KOPT-K1 (cell line): ENCODE data around the gene SH2D7.
A peak's percentile ranks its signal among the peaks of the same experiment; 100 is the strongest.

Experiments used
- H3K27ac ChIP-seq: fragments of 200-600 bp; sonication (generic); 2 replicates; pipeline ENCODE4 v1.5.1; 2016; ENCODE audit warnings: antibody characterized with exemption, mild to moderate bottlenecking, low read depth, low read length; ENCODE audit not compliant: poor library complexity, severe bottlenecking
- H3K36me3 ChIP-seq: fragments of 200-600 bp; sonication (generic); 2 replicates; pipeline ENCODE4 v1.5.1; 2017; ENCODE audit warnings: antibody characterized with exemption, mild to moderate bottlenecking, low read length, moderate library complexity; ENCODE audit not compliant: insufficient read depth
- H3K9me3 ChIP-seq: fragments of 200-600 bp; sonication (generic); 2 replicates; pipeline ENCODE4 v1.5.1; 2017; ENCODE audit warnings: antibody characterized with exemption, low read length, mild to moderate bottlenecking; ENCODE audit not compliant: insufficient read depth, poor library complexity, severe bottlenecking

The SH2D7 gene

DNA sequence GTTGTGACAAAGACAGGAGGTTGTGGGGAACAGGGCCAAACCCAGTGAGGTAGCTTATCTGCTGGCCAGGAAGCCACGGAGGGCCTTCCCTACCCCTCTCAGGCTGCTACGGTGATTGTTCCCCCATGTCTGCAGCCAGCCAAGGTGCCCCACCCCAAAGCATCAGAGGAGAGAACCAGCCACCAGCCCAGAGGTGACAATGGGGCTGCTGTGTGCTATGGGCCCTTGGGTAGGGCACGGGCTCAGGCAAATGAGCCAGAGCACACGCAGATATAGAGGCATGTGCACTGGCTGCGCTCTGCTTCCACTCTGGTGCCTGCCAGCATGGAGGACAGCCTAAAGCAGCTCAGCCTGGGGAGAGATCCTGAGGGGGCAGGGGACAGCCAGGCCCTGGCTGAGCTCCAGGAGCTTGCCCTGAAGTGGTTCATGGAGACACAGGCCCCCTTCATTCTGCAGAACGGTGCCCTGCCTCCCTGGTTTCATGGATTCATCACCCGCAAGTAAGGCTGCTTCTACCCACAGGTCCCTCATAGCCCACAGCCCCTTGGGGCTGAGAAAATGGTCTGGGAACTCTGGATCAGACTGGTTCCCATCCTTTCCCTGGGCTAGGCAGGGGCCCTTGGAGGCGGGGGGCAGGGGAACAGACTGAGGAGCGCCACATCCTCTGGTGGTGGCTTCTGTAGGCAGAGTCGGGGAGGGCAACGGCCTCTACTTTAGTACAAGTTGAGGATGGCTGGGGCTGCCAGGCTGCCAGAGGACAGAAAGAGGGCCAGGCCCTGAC is at the start of gene SH2D7:
SH2D7 (plus strand) TSS at position 301 of the 781 bp plus-strand sequence; CDS start at position 325, 24 bp downstream.
- Histone ChIP-seq H3K9me3 (no peaks in the 10 kb centered on the region), H3K27ac (peak within 1 kb of the TSS; percentile 68), H3K36me3 (no peaks in the 10 kb centered on the region)

DNA sequence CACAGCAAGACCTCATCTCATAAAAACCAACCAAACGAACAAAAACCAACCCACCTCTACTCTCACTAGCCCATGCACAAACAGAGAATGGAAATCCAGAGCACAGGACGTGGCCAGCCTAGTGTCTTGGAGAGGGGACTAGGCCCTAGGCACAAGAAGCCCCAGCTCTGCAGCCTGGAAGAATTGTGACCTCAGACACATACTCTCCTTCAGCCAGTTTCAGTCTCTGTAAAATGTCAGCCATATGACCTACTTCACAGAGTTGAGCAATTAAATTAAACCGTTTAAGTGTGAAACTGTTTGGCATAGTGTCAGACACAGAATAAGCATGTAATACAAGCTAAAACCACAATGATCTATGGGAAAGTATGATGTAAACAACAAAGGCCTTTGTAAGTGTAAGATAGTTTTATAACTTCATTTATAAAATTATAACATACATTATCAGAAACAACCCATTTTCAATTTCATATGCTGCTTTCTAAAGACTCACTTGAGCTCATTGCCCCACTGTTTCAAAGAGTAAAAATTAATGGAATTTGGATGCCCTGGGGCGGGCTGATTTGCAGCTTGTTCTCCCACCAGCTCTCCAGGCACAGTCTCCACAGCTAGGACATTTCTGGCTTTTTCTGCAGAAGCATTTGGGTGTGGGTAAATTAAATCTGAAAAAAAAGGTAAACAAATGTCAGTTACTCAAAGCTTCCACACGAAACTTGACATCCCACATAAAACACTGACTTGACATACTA is 47.8 kb upstream of the SH2D7 start:
- Histone ChIP-seq H3K27ac (peak overlapping the region; percentile 53), H3K9me3 (no peaks in the 10 kb centered on the region), H3K36me3 (peaks cover 33% of the 10 kb centered on the region)

DNA sequence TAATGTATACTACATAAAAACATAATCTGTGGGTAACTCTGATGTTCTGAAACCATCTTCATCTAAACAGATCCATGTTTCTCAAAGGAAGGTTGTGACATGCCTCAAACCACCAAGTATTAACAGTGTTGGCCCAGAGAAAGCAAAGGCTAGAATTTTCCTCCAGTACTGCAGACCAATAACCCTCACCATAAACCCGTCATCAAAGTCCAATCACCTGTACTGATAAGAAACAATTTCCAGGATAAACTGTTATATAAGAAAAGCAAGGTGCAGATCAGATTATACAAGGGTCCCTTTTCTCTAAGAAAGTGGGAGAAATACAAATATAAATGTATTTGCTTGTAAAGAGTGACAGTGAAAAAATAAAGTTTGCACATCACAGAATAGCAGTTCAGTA is 47.2 kb upstream of the SH2D7 start:
- peaks cover 27% of the 10 kb centered on the region for H3K36me3 ChIP-seq
- H3K27ac ChIP-seq, result peak overlapping the region; percentile 53
- no peaks in the 10 kb centered on the region for H3K9me3 ChIP-seq

DNA sequence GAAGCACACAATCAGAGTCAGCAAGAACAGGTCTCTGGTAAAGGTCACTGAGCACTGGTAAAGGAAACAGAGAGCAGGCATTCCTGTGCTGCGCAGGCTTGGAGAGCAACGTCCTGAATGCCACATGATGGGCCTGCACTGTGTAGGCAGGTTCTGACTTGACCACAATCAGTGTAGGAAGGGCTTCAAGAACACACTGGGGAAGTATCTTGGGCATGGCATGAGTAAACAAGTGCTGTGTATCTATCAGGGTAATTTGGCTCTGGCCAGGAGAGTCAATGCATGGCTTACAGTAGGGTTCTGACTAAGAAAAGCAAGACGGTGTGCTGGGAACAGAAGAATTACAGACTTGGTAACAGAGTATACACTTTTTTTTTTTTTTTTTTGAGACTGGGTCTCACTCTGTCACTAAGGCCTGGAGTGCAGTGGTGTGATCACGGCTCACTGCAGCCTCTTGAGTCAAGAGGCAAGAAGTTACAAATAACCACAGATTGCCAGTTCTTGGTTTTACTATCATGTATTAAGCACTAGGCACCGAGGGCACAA is 45.5 kb upstream of the SH2D7 start:
- Histone ChIP-seq H3K9me3 (no peaks in the 10 kb centered on the region), H3K27ac (peak overlapping the region; percentile 90), H3K36me3 (peaks cover 25% of the 10 kb centered on the region)

DNA sequence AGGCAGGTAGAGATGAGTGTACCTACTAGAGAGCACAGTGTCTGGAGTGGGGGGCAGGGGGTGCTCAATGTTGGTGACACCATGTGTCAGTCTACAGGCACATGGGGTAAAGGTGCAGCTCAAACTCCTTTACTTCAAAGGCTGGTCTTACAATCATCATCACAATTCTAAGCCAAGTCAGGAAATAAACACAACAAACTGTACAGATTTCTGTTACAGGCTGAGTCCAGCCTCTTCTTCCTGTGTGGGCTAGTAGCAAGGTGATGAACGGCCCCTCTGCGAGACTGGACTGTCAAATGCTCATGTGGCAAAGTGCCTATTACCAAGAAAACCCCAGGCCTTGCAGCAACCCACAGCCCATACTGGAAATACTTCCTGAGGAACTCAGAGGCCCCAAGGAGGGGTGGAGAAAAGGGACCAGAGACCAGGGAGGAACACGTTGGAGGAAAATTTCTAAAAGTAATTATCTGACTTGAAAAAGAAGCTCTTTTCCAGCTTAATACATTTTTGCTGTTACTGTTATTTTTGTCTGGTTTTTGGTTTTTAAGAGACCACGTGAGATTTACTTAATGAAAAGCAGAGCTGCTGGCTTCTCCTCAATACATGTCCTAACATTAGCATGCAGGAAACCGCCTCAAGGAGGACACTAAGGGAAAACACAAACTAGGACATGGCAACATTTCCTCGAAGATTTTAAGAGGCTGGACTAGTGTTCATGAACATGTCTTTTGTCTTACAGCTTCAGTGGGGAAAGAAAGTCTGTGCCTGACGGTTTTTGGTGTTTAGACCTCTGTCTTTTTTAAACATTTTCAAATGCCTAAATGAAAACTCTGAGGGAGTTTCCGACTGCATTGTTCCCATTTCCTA is 44.4 kb upstream of the SH2D7 start:
- peaks cover 20% of the 10 kb centered on the region for H3K36me3 ChIP-seq
- H3K9me3 ChIP-seq, result no peaks in the 10 kb centered on the region
- peak overlapping the region; percentile 90 for H3K27ac ChIP-seq

DNA sequence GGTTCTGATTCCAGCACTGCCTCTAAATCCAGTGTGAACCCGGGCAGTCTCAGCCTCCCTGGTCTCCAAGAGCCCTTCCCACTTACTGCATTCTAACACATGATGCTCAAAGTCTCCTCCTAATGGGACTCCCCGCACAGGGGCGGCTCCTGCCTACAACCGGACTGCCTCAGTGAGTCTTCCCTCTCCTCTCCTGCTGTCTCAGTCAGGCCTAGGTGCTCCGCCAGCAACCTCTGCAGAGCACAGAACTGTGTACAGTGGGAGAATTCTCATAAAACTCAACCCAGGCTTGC is 43.8 kb upstream of the SH2D7 start:
- Histone ChIP-seq H3K36me3 (peaks cover 20% of the 10 kb centered on the region), H3K27ac (peak overlapping the region; percentile 90), H3K9me3 (no peaks in the 10 kb centered on the region)

DNA sequence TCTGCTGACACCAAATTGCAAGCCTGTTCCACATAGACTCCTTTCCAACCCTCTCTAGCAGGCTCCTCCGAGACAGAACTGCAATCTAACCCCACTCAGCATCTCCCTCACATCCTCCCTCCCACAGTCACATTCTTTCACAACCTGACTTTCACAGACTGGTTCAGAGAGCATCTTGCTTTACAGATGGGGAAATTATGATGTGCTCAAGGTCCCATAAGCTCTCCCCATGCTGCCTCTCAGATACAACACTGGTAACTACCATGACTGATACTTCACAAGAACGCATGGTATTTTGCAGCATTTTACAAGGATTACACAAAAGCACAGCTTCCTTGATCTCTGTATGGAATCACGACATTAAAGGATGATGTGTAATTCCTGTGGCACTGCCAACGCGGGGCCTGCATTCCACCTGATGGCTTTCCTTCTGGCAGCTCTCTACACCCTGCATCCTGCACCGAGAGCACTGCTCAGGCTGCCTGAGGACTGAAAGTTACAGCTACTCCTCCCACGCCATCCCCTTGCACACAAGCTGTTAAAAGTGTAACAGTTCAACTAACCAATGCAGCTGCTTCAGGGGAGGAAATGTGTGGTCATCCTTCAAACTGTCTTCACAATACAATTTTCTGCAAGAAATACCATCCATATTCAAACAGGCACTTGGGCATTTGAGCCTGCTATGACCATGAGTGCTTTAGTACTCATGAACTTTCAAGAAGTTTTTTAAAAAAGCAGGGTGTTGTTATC is 42.5 kb upstream of the SH2D7 start:
- Histone ChIP-seq H3K9me3 (no peaks in the 10 kb centered on the region), H3K27ac (peak overlapping the region; percentile 90), H3K36me3 (peaks cover 13% of the 10 kb centered on the region)

DNA sequence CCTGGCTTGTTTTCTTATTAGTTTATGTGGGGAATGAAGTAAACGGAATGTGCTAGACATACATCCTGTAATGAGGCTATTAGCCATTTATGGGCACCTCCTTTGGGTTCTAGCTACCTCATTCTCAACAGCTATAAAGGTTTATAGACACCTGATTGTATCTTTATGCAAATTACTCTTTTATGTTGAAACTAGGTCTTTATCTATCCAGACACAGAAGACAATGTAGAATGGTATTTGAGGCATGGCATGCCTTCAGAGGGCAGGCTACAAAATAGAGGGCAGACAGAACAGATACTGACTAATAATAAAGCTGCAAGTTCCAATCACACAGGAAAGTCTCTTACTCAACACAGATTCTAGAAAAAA is 41.9 kb upstream of the SH2D7 start:
- peaks cover 13% of the 10 kb centered on the region for H3K36me3 ChIP-seq
- peak overlapping the region; percentile 90 for H3K27ac ChIP-seq
- no peaks in the 10 kb centered on the region for H3K9me3 ChIP-seq

DNA sequence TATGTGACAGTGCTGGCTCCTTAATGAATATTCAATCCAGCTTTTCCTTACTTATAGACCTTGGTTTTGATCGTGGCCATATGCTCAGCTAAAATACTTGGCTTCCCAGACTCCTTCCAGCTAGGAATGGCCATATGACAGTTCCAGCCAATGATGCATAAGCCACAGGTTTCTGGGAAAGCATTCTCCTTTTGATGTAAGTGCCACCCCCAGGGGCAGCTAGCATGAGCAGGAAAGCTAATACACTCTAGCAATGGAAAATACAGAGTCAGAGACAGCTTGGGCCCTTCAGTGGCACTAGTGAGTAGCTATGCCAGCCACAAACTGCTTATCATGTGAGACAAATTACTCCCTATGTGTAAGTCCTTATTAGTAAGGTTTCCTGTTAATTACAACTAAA is 41.5 kb upstream of the SH2D7 start:
- Histone ChIP-seq H3K9me3 (no peaks in the 10 kb centered on the region), H3K27ac (peak overlapping the region; percentile 90), H3K36me3 (peaks cover 13% of the 10 kb centered on the region)

DNA sequence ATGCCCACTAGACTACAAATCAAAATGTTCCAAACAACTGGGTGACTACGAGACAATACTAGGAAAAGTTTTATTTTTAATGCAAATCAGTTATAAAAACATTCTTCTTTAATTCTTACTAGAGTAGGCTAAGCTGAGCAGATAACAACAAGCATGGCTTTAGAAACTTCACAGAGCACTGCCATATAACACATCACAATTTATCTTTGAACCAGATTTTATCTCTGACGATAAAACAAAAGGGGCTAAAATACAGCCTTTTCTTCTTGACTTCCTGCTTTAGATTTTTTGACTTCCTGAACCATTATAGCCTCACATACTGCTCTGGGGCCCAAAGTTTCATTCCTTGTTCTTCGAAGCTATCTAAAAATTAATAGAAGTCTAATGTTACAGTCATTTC is 40.8 kb upstream of the SH2D7 start:
- no peaks in the 10 kb centered on the region for H3K9me3 ChIP-seq
- H3K36me3 ChIP-seq, result peaks cover 13% of the 10 kb centered on the region
- peak overlapping the region; percentile 90 for H3K27ac ChIP-seq

DNA sequence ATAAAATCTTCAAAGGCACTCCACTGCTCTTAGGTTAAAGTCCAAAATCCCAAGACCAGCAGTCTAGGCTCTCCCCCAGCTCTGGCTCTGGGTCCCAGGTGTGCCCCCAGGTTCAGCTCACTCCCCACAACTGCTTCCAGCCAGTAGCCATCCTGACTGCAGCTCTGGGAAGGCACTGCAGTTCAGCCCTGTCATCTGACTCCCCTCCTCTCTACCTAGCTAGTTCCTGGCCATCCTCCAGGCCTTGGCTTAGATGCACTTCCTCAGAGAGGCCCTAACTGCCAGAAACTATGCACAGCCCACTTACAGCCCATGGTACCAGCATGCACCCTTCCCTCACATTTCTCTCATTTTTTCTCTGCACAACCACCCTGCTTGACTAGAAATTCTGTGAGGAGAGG is 40.4 kb upstream of the SH2D7 start:
- no peaks in the 10 kb centered on the region for H3K9me3 ChIP-seq
- H3K27ac ChIP-seq, result peak overlapping the region; percentile 90
- H3K36me3 ChIP-seq, result peaks cover 13% of the 10 kb centered on the region

DNA sequence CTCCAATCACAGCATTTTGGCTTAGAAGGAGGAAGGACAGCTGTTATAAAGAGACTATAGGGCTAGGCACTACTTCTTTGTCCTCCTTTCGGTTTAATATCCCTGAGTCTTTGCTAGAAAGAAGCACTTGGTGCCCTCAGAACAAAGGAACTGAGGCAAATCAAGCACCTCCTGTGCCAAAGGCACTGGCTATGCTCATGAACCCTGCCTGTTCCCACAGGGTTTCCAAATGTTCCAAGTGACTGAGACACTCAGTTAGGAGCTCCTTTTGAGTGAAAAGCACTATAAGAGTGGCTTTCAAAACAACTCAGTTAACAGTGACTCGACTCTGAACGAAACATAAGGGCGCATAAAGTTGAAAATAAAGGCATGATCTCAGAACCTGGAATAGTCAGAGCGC is 39.8 kb upstream of the SH2D7 start:
- Histone ChIP-seq H3K9me3 (no peaks in the 10 kb centered on the region), H3K36me3 (peaks cover 13% of the 10 kb centered on the region), H3K27ac (peak overlapping the region; percentile 90)

DNA sequence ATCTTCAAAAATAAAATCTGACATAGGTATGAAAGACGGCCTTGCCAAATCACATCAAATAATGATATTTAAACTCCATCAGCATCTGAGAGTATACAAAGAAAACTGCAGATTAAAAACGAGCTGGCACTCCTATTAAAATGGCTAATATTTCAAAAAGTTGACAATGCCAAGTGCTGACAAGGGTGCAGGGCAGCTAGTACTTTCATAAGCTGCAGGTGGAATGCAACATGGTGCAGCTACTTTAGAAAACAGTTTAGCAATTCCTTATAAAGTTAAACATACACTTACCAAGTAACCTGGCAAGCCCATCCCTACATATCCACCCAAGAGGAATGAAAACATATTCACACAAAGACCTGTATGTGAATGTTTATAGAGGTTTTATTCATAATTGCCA is 37.8 kb upstream of the SH2D7 start:
- H3K36me3 ChIP-seq, result peaks cover 13% of the 10 kb centered on the region
- no peak overlapping the region for H3K27ac ChIP-seq
- H3K9me3 ChIP-seq, result no peaks in the 10 kb centered on the region

DNA sequence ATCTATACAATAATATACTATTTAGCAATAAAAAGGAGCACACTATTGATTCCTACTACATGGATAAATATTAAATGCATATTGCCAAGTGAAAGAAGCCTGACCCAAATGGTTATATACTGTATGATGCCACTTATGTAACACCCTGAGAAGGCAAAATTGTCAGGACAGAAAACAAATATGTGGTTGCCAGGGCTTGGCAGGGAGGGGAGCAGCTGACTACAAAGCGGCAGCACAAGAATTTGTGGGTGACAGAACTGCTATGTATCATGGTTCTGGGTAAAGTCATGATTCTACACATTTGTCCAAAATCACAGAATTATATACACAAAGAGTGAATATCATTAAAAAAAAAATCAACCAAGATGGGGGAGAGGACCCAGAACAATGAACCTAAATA is 37.4 kb upstream of the SH2D7 start:
- Histone ChIP-seq H3K9me3 (no peaks in the 10 kb centered on the region), H3K27ac (peak overlapping the region; percentile 49), H3K36me3 (peaks cover 13% of the 10 kb centered on the region)
